Mucosa of descending colon (tissue), 3 donors: ENCODE data around the gene DRC7. TPM values are rescaled to one million over a fixed set of nuclear protein-coding genes. Genes with fewer than 3 reads are reported as not detected.

Experiments
- ATAC-seq: fragments of 200-7000 bp; cut with Tn5 transposase; one replicate; pipeline ENCODE4 v1.9.1; 2020; ENCODE audit warnings: mild to moderate bottlenecking, moderate library complexity
- DNase-seq, 3 donors: peaks; one replicate each; pipeline ENCODE4 v3.0.0-alpha.2; 2020
- H3K36me3 ChIP-seq: fragments of 200-600 bp; one replicate; pipeline ENCODE4 v1.8.0; 2021; ENCODE audit warnings: low read depth, mild to moderate bottlenecking
- H3K4me1 ChIP-seq: fragments of 200-600 bp; one replicate; pipeline ENCODE4 v1.8.0; 2021; ENCODE audit warnings: low read depth, mild to moderate bottlenecking
- H3K4me3 ChIP-seq: fragments of 200-600 bp; one replicate; pipeline ENCODE4 v1.8.0; 2021; ENCODE audit warnings: mild to moderate bottlenecking
- H3K9me3 ChIP-seq: fragments of 200-600 bp; one replicate; pipeline ENCODE4 v1.8.0; 2021; ENCODE audit warnings: mild to moderate bottlenecking
- intact Hi-C, 2 donors: fragments of 100-400 bp; cut with DNase I in 1 of 2; cut with micrococcal nuclease in 1 of 2; formaldehyde crosslinking; loops; one replicate each; pipeline versions ENCODE4 v1.11.0 to v1.11.1; 2022; cut with DNase I, micrococcal nuclease
- total RNA-seq, 3 donors: library from RNA; stranded (reverse); fragmentation: NEBNext Ultra II Directional in 2 of 3; extraction: Animal tissue kit (Norgen Biotek cat#: 25700) in 2 of 3; gene quantifications; one replicate each; pipeline versions ENCODE4 v1.2.1 to v1.2.4, GENCODE V29; 2021 to 2023
- TF ChIP-seq, protein P1 (sequence below): fragments of 200-600 bp; IDR thresholded peaks from one replicate; pipeline ENCODE4 v1.8.0; 2022; ENCODE audit warnings: antibody characterized with exemption, mild to moderate bottlenecking
- donor health status: DM: no; HTN: no; CAD: no; lungs with moderate emphysema.
- donor health status: DM: no; HTN: no; CAD: no.
- donor health status: DM: no; HTN: yes; CAD: no.

The DRC7 gene
- total RNA-seq, 3 donors from 2014 or later: not detected

DNA sequence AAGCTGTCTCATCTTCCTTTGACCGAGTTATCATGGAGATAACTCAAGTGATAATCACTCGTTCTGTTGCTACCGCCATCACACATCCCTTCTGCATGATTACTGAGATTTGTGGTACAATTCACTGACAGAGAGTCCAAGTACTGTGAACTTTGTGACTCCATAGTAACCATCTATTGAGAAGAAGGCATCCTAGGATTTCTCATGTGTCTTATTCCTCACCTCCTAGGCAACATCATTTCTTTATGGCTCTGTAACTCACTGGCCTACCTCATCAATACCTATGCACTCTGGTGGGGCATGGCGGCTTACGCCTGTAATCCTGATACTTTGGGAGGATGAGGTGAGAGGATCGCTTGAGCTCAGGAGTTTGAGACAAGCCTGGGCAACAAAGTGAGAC is 19.4 kb downstream of the DRC7 start:
- Histone ChIP-seq H3K4me1 (no peaks in the 10 kb centered on the region), H3K9me3 (no peaks in the 10 kb centered on the region), H3K4me3 (no peak overlapping the region), H3K36me3 (no peaks in the 10 kb centered on the region)
- DNase-seq (no peak), ATAC-seq (no peak)
- TF ChIP-seq, protein P1, sequence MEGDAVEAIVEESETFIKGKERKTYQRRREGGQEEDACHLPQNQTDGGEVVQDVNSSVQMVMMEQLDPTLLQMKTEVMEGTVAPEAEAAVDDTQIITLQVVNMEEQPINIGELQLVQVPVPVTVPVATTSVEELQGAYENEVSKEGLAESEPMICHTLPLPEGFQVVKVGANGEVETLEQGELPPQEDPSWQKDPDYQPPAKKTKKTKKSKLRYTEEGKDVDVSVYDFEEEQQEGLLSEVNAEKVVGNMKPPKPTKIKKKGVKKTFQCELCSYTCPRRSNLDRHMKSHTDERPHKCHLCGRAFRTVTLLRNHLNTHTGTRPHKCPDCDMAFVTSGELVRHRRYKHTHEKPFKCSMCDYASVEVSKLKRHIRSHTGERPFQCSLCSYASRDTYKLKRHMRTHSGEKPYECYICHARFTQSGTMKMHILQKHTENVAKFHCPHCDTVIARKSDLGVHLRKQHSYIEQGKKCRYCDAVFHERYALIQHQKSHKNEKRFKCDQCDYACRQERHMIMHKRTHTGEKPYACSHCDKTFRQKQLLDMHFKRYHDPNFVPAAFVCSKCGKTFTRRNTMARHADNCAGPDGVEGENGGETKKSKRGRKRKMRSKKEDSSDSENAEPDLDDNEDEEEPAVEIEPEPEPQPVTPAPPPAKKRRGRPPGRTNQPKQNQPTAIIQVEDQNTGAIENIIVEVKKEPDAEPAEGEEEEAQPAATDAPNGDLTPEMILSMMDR: no peak
- intact Hi-C loops: no loop called here

DNA sequence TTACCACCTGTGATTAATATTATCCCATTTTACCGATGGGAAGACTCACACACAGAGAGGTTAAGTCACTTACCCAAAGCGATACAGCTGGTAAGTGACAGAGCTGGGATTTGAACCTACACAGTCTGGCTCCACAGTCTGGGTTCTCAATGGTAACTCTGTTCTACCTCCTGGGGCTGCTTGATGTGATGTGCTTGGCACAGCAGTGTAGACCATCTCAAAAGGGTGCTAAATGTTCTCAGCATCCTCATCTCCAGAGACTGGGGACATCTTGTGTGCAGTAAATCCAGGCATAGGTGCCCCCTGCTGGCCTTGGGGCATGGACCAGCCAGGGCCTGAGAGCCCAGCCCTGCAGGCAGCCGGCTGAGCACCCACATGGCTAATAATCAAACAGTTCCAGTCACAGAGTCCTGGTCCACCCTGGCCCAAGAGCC is 25.6 kb downstream of the DRC7 start:
- intact Hi-C loops: loop anchor here in 1 of 2 donors (10.0 kb wide), 1 partner anchor 145 kb away; no protein-coding TSS in a partner anchor
- TF ChIP-seq, protein P1: no peak
- Histone ChIP-seq H3K9me3 (no peaks in the 10 kb centered on the region), H3K4me3 (no peak overlapping the region), H3K4me1 (no peaks in the 10 kb centered on the region), H3K36me3 (no peaks in the 10 kb centered on the region)
- DNase-seq (peak in 2 of 3 donors; percentile 75 to 79), ATAC-seq (peak; percentile 77)

DNA sequence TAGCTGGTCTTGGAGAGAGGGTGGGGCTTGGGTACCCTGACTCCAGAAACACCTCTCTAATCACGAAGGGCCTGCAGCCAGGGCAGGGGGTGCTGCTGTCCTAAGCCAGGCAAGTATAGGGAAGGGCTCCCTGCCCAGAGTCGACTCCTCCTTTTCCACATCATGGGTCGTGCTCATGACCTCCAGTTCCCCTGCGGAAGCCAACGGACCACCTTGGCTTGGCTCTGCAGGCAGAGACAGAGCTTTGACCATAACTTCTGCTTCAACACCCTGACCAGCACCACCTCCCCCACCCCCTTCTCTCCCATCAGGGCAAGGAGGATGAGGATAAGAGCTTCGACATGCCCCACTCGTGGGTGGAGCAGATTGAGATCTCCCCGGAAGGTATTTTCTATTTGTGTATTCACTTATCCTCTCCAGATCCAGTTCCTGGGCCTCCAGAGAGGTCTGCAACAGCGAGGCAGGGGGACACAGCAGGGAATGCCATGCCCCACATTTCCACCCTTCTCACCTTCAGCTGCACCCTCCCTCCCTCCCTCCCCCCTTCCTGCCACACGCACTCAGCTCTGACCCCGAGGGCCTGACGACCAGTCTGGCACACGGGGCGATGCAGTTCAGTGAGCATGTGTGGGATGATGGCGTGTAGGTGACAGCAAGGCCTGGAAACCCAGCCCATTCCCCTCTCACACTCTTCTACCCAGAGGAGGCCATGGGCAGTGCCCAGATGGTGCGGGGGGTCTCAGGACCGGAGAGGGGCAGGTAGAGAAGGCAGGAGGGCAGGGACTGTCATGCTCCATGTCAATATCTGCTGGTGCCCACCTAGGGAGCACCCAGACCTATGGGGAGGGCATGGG is 27.0 kb downstream of the DRC7 start:
- Histone ChIP-seq H3K4me3 (no peak overlapping the region), H3K9me3 (no peaks in the 10 kb centered on the region), H3K4me1 (no peaks in the 10 kb centered on the region), H3K36me3 (no peaks in the 10 kb centered on the region)
- no peak for ATAC-seq
- no peak for DNase-seq
- TF ChIP-seq, protein P1: no peak
- intact Hi-C loops: loop anchor here in 1 of 2 donors (10.0 kb wide), 1 partner anchor 147 kb away; no protein-coding TSS in a partner anchor

DNA sequence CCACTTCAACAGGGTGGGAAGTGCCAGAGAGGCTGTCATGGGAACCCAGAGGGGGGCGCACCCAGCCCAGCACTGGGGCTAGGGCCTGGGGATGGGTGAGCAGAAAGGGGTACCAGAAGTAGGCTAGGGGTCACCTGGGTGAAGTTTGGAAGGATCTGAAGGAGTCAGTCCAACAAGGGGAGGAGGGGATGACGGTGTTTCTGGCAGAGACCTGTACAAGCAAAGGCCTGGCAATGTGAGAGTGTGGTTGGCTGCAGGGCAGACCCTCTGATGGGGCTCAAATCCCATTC is 27.5 kb downstream of the DRC7 start:
- H3K4me1 ChIP-seq: no peaks in the 10 kb centered on the region
- intact Hi-C loops: loop anchor here in 1 of 2 donors (10.0 kb wide), 1 partner anchor 147 kb away; no protein-coding TSS in a partner anchor
- no peak for DNase-seq

DNA sequence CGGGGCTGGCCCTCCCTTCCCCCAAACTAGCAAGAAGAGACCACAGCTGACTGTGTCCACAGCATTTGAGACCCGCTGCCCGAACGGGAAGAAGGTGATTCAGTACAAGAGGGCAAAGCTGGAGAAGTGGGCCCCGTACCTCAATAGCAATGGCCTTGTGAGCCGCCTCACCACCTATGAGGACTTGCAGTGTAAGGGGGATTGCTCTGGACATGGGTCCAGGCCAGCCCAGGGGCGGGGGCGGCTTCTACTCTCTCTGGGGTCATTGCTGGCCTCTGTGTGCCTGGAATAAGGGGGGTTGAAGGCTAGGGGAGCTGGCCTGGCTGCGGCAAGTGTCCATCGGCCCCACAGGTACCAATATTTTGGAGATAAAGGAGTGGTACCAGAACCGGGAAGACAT is 28.0 kb downstream of the DRC7 start:
- H3K9me3 ChIP-seq: no peaks in the 10 kb centered on the region
- TF ChIP-seq, protein P1: no peak
- H3K36me3 ChIP-seq: no peaks in the 10 kb centered on the region
- intact Hi-C loops: loop anchor here in 1 of 2 donors (10.0 kb wide), 1 partner anchor 148 kb away; no protein-coding TSS in a partner anchor
- H3K4me1 ChIP-seq: no peaks in the 10 kb centered on the region
- H3K4me3 ChIP-seq: no peak overlapping the region
- ATAC-seq (no peak), DNase-seq (no peak)

More for the DNA sequence above, 27.5 kb downstream of the DRC7 start:
- Histone ChIP-seq H3K4me3 (no peak overlapping the region), H3K9me3 (no peaks in the 10 kb centered on the region), H3K36me3 (no peaks in the 10 kb centered on the region)
- TF ChIP-seq, protein P1: no peak
- no peak for ATAC-seq
